Smooth muscle cell of the brain vasculature (primary cell): ENCODE measurements around the gene CFAP45.

Source experiments
- DNase-seq: peaks from one replicate; pipeline ENCODE4 v3.0.0-alpha.2; 2012; ENCODE audit warnings: low read depth, low spot score

The CFAP45 gene

GRCh38 chr1:159923203-159924024, 23.4 kb upstream of the CFAP45 start:
- no peak for DNase-seq

DNA sequence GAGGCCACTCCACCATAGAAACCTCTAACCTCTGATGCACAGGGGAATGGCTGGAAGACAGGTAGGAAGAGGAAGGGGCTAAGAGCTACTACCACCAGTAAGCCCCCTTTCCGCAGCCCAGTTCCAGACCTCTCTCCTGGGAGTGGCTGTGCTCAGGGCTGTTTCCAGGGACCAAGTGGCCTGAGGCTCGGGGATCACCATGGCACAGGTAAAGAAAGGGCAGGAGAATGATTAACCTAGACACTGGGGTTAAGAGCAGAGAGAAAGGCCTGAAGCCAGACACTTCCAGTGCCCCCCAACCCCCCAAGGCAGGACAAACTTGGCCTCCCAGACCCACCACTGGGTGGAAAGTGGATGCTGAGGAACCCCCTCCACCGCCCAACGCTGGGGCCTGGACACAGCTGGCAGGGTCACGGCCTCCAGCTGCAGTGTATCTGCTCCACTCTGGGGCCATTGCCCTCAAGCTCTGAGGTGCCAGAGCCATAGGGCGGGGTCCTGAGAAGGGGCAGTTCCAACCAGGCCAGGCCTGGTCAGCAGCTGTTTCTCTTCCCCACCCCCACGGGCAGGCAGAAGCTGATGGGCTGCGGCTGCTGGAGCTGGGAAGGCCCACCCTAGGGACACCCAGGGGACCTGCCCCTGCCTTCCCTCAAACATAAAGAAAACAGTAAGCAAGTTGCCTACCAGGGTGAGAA, 22.7 kb upstream of the CFAP45 start:
- no peak for DNase-seq

DNA sequence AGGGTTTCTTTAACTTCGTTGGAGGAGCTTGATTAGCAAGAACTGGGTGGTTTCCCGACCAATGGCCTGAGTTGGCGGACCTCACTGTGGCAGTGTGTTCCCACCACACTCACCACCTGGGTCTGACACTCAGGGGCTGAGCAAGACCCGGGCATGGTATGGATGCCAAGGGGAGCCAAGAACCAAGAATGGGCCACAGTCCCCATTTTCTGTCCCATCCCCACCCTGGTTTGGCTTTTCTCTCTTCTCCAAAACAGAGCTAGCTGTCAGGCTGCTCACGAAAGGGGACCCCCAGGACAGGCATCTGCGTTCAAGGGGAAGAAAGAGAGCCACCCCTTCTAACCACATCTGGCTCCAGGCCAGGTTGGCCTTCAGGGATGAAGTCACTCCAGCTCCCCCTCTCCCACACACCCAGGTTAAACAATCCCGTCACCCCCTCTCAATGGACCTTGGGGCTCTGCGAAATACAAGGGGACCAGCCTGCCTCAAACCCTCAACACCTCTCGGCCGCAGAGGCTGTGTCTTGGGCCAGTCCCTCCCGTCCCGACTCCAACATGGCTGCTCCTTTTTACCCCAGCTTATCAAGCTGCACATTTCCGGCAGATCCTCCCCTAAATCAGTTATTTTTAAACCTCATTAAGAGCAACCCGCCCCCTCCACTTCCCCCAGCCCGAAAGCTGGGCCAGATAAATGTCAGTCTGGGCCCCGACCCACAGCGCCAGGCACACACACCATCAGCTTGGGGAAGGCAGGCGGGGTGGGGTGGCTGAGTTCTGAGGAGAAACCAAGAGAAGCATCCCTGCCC, 21.9 kb upstream of the CFAP45 start:
- DNase-seq = no peak

DNA sequence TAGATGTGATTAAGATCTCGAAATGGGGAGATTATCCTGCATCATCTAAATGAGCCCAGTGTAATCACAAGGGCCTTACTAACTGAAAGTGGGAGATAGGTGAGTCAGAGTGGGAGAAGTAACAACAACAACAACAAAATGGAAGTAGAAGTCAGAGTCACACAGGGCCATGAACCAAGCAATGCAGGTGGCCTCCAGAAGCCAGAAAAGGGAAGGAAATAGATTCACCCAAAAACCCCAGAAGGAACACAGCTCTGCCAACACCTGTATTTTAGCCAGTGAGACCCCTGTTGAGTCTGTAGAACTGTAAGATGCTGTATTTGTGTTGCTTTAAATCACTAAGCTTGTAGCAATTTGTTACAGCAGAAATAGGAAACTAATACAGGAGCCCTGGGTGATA, 21.3 kb upstream of the CFAP45 start:
- DNase-seq = no peak

GRCh38 chr1:159920651-159921050, 20.7 kb upstream of the CFAP45 start:
- DNase-seq = no peak

GRCh38 chr1:159920202-159920601, 20.2 kb upstream of the CFAP45 start:
- DNase-seq = no peak

DNA sequence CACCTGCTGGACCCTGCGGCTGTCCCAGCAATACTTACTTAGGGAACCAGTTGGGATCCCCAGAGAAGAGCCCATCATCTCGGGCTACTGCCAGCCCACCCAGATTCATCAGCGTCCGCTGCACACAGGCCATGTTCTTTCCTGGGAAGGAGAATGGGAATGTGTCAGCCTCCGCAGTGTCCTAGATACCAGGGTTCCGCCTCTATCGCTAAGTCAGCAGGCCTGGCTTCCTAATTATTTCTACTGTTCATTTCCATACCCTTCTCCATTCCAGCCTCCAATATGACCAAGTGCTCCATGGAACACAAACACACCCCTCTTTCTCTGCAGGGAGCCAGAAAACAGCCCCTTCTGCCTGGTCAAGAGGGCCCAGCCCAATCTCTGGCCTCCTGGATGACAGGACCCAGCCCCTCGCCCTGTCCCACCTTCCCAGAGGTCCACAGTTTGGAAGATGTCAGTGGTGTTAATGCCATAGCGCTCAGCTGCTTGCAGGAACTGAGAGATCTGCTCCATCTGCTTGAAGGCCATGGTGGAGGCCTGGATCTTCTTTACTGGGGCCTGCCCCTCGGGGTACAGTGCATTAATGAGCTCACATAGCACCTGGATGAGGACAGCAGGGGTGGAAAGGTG, 19.4 kb upstream of the CFAP45 start:
- DNase-seq = no peak

DNA sequence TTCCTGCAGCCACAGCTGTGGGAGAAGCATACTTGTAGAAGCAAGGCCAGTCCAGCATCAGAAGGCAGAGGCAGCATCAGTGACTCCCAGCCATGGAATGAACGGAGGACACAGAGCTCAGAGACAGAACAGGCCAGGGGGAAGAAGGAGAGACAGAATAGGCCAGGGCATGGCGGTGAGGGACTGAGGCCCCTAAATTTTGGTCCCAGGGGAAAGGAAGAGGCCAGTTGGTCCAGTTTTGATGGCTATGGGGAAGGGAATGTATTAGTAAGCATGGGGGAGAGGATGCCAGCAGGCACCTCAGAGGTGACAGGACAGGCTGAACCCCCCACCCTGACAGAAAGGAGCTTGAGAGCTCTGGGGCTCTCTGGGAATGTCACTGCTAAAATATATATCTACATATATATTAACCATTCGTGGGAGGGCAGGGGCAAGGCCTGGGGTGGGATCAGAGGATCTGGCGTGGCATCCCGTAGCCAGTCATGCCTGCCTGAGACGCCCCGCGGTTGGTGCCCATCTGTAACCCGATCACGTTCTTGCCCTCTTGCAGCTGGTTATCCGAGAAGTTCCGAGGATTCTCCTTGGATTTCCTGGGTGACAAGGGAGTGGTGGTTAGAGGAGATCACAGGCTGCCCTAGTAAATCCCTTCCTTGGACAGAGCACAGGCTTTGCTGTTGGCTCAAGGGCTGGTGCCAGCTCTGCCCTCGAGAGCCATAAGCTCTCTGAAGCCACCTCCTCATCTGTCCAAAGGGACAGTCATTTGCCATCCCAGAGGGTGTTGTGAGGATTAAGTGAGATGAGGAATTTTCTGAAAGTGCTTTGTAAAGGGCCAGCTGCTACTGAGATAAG, 18.6 kb upstream of the CFAP45 start:
- DNase-seq = no peak

DNA sequence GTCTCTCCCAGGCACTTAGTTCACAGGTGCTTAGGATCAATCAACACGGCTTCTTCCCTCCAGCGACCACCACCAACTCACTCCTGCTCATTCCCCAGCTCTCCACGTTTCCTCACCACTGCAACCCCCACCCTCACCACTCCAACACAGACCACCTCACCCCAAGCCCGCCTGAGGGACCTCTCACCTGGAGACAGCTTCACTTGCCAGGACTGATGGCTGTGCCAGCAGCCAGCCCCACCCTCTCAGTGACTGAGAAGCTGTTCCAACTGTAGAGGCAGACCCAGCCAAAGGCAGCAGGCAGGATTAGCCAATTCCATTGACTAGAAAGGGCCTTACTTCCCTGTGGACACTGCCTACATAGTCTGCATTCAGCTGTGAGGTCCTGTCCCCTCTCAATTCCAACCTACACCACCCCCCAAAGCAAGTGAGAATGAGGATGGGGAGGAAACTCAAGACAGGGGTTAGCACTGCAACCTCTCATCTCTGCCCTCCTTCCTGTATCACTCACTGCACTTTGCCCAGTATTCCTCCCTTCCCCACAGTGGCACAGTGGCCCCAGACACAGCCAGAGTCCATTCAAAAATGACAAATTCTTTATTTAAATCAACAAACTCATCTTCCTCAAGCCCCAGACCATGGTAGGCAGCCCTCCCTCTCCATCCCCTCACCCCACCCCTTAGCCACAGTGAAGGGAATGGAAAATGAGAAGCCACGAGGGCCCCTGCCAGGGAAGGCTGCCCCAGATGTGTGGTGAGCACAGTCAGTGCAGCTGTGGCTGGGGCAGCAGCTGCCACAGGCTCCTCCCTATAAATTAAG, 17.8 kb upstream of the CFAP45 start:
- no peak for DNase-seq

DNA sequence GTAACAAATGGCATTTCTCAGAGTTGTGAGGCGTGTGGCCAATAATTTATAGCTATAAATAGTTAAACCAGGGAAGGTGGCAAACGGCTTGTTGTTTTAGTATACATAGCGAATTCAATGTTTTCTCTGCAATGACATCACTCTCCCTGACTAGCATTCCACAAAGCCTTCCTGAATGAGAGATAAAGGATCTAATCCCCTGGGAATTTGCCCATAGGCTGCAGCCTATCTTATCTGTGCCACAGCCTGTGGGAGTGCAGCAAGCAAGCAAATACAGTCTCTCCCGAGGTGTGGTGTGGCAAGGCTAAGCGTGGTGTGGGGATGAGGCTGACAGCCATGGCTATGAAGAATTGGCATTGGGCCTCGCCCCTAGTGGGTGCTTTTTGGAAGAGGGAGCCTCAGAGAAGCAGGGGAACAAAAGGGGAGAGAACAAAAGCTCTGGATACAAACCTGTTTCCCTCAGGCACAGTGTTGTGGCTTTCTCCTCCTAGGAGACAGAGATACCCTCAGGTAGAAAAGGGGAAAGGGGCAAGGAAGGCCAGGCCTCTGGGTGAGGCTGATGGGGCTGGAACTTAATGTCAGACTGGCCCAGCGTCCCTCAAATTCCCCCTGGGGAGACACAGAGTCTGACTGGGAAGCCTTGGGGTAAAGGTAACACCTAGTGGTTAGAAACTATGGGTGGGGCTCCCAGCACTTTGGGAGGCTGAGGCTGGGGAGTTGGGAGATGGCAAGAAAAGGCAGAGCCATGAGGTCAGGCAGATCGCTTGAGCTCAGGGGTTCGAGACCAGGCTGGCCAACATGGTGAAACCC, 16.5 kb upstream of the CFAP45 start:
- no peak for DNase-seq

DNA sequence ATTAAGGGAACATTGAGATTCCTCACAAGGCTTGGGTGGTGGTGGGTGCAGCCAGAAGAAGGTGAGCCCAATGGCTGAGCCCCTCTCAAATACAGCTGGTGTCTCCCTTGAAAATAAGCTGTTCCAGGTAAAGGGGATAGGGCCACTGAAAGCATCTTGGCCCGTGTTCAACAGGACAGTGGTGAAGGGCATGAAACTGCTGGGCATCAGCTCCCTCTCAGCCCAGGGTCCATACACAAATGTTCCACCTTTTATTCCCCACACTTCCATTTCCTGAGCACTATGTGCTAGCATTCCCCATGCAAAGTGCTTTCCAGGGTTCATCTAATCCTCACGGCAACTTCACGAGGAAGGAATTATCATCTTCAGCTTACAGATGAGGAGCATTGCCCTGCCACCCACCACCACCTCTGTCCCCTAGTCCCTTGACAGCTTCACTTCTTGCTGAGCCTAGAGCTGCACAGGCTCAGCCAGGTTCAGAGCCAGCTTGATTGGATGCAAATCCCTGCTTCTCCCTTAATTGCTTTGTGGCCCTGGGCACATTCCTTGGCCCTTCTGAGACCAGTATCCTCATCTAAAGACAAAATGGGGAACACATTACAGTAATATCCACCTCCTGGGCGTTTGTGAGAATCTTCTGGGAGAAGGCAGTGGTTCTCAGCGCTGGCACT, 15.7 kb upstream of the CFAP45 start:
- no peak for DNase-seq

DNA sequence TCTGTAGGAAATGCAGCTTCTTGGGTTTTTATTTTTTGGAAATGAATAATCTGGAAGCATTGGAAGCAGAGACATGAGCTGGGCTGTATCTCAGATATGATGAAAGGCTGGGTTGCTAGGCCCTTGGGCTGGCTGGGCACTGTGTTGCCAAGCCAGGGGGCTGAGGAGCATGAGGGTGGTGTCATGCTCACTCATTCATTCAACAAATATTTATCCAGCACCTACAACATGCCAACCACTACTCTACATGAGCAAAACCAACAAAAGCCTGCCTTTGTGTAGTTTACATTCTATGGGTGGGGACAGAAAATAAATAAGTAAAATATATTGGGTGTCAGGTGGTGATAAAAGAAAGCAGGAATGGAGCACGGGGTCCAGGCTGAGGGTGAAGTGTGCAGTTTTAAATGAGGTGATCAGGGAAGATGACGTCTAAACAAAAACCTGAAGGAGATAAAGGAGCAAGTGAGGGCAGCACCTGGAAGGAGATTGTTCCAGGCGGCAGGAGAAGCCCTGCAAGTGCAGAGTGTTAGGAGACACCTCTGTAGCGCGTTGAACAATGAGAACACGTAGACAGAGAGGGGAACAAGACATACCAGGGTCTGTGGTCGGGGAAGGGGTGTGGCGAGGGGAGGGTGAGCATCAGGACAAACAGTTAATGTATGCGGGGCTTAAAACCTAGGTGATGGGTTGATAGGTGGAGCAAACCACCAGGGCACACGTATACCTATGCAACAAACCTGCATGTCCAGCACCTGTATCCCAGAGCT, 14.5 kb upstream of the CFAP45 start:
- no peak for DNase-seq

DNA sequence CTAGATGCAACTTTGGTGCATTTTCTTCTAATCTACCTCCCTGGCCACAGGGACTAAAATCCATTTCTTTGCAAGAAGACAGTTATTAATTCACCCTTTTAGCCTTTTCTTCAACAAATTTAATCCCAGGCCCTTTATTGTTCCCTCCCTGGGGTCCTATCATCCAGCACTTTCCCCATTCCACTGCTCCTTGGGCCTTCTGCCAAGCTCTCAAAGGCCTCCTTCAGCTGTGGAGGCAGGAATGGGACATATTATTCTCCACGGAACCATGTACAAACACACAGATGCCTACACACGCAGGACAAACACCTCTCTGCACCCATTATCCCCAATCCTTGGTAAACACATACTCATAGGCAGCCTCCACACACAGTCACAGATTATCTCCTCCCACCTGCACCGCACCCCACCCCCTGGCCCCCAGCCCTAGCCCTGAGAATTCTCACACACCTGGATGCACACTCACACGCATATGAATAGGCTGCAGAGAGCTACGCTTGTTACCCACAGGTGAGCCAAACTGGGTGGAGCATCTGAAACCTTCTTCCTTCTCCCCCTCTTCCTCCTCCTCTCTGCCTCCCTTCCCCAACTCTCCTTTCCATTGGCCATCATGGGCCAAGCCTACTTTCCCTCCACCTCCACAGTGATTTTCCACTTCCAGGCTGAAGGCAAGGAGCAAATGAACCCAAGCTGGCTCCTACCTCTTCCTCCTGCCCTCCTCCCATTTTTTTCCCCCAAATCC, 13.7 kb upstream of the CFAP45 start:
- DNase-seq = no peak

- DNase-seq = no peak
Observed at GRCh38 chr1:159911326-159912070, 11.5 kb upstream of the CFAP45 start.

DNA sequence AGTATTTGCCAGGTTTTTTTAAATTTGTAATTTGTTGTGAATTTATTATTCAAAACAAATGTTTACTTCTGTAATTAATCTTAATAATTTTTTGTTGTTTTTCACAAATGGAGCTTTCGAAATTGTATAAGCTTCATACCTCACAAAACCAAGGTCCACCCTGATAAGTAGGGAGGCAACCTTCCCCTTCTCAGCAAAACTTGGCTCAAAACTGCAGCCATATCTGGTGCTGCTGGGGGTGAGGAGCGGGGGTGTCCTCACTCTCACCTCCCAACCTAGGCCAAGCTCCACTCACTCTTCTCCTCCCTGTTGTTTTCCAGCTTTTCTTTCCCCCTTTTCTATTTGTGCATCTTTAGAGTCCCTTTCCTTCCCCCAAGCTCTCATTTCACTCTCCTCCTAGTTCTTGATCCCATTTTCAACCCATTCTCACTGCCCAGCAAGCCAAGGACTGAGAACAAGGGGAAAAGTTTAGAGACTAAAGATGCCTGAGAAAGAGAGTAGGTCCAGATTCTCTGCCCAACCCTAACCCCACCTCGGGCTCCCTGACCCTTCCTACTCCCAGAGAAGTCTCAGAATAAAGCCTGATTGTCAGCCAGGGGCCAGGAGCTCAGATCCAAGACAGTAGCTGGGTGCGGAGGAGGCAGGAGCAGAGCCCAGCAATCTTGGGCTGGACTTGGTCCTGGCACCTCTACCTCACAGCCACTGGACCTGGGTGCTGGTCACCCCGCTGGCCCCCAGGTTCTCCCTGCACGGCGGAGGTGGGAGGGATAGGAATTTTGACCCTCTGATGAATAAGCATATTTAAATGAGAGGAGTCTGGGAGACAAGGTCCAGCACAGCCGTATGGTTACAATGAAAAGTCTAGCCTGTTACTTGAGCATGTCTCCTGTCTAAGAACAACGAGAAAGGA, 8.3 kb upstream of the CFAP45 start:
- DNase-seq = no peak
